Measurements from ENCODE around the gene RP2. TPM values are rescaled to one million over a fixed set of nuclear protein-coding genes. Genes with fewer than 3 reads are reported as not detected.

RP2 gene
- polyA plus RNA-seq, 1 donor (not counting 4 experiments of a cell fraction or from before 2014, with no cell fraction given): 20.9 TPM

DNA sequence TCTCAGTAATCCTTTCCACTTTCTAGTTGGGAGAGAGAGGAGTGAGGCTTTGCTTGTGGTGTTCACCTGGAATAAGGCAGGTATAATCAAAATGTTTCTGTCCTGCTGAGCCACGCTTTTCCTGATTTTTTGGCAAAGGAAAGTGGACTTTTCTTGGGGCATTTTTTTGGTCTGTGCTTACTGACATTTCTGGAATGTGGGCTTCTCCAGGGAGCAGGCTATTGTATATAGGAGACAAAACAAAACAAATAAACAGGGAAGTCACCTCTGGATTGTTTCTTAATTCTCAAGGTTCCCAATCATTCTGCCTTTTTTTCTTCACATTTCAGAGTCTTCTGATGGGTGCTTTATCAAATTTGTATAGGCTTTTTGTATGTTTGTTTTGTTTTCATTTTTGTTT, 25.7 kb upstream of the RP2 start:
- Histone ChIP-seq H3K79me2 (ENCODE audit: control insufficient read depth, insufficient read depth, low read length) (no peaks in the 10 kb centered on the region), H3K4me1 (ENCODE audit: control insufficient read depth, extremely low read depth, insufficient read depth, low read length) (no peaks in the 10 kb centered on the region), H3K36me3 (ENCODE audit: control insufficient read depth in 2 of 2, extremely low read depth in 1 of 2, insufficient read depth in 2 of 2, low read length in 2 of 2) (no peaks in the 10 kb centered on the region), H3K4me3 (ENCODE audit: control insufficient read depth in 2 of 3, extremely low read depth in 1 of 3, insufficient read depth in 2 of 3, low read depth in 1 of 3, low read length in 3 of 3) (no peak overlapping the region), H4K20me1 (ENCODE audit: control insufficient read depth, extremely low read depth, insufficient read depth, low read length) (no peaks in the 10 kb centered on the region), H3K9me1 (ENCODE audit: control insufficient read depth, extremely low read depth, insufficient read depth, low read length) (no peaks in the 10 kb centered on the region), H3K9ac (ENCODE audit: control insufficient read depth, extremely low read depth, insufficient read depth, low read length) (no peak overlapping the region), H3K9me3 (ENCODE audit: control insufficient read depth, low read depth, low read length) (no peaks in the 10 kb centered on the region), H3K27me3 (ENCODE audit: control insufficient read depth, extremely low read depth, insufficient read depth, low read length) (no peaks in the 10 kb centered on the region), H3K27ac (ENCODE audit: control insufficient read depth, insufficient read depth, low read length) (no peak overlapping the region), H2AFZ (ENCODE audit: control insufficient read depth, low read length) (peak overlapping the region; percentile 12), H3K4me2 (ENCODE audit: control insufficient read depth, extremely low read depth, insufficient read depth, low read depth, low read length) (no peak overlapping the region)
- FAIRE-seq (no peak), DNase-seq (ENCODE audit: low read depth, low spot score) (no peak)
- TF ChIP-seq, protein P1, sequence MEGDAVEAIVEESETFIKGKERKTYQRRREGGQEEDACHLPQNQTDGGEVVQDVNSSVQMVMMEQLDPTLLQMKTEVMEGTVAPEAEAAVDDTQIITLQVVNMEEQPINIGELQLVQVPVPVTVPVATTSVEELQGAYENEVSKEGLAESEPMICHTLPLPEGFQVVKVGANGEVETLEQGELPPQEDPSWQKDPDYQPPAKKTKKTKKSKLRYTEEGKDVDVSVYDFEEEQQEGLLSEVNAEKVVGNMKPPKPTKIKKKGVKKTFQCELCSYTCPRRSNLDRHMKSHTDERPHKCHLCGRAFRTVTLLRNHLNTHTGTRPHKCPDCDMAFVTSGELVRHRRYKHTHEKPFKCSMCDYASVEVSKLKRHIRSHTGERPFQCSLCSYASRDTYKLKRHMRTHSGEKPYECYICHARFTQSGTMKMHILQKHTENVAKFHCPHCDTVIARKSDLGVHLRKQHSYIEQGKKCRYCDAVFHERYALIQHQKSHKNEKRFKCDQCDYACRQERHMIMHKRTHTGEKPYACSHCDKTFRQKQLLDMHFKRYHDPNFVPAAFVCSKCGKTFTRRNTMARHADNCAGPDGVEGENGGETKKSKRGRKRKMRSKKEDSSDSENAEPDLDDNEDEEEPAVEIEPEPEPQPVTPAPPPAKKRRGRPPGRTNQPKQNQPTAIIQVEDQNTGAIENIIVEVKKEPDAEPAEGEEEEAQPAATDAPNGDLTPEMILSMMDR (optimal IDR thresholded peaks at IDR 0.05 in 1 of 3, IDR thresholded peaks at IDR 0.05 in 1 of 3, conservative IDR thresholded peaks at IDR 0.05 in 1 of 3; ENCODE audit: extremely low read depth in 1 of 3, insufficient read depth in 2 of 3, low read length in 3 of 3): no peak
- TF ChIP-seq EZH2 (IDR thresholded peaks at IDR 0.05; ENCODE audit: low read length): no peak
- dilution Hi-C loops (cut with MboI; ENCODE audit: extremely low pct_ligation_motif_present, low sequenced_read_pairs): no loop called here

DNA sequence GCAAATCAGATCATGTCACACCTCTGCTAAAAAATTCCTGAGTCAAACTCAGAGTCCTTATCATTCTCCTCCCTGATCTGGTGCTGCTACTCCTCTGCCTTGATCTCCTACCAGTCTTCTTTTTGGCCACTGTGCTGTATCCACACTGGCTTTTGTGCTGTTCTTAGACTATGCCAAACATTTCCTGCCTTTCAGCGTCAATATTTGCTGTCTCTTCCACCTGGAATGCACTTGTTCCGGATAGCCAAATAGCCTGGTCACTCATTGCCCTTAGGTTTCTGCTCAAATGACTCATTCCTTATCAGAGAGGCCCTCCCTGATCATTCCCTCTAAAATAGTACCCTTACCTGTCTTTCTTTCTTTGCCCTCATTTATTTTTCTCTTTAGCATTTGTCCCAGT, 24.4 kb upstream of the RP2 start:
- H3K4me2 ChIP-seq (ENCODE audit: control insufficient read depth, extremely low read depth, insufficient read depth, low read depth, low read length): no peak overlapping the region
- dilution Hi-C loops (cut with MboI; ENCODE audit: extremely low pct_ligation_motif_present, low sequenced_read_pairs): no loop called here
- TF ChIP-seq, protein P1 (optimal IDR thresholded peaks at IDR 0.05 in 1 of 3, IDR thresholded peaks at IDR 0.05 in 1 of 3, conservative IDR thresholded peaks at IDR 0.05 in 1 of 3; ENCODE audit: extremely low read depth in 1 of 3, insufficient read depth in 2 of 3, low read length in 3 of 3): no peak
- no peak for TF ChIP-seq EZH2 (IDR thresholded peaks at IDR 0.05; ENCODE audit: low read length)

More for the DNA sequence above, 24.4 kb upstream of the RP2 start:
- no peak overlapping the region for H3K27ac ChIP-seq (ENCODE audit: control insufficient read depth, insufficient read depth, low read length)
- no peak overlapping the region for H3K4me3 ChIP-seq (ENCODE audit: control insufficient read depth in 2 of 3, extremely low read depth in 1 of 3, insufficient read depth in 2 of 3, low read depth in 1 of 3, low read length in 3 of 3)
- no peaks in the 10 kb centered on the region for H4K20me1 ChIP-seq (ENCODE audit: control insufficient read depth, extremely low read depth, insufficient read depth, low read length)
- H3K36me3 ChIP-seq (ENCODE audit: control insufficient read depth in 2 of 2, extremely low read depth in 1 of 2, insufficient read depth in 2 of 2, low read length in 2 of 2): no peaks in the 10 kb centered on the region
- FAIRE-seq (no peak), DNase-seq (ENCODE audit: low read depth, low spot score) (no peak)
- H3K9me3 ChIP-seq (ENCODE audit: control insufficient read depth, low read depth, low read length): no peaks in the 10 kb centered on the region
- no peaks in the 10 kb centered on the region for H3K9me1 ChIP-seq (ENCODE audit: control insufficient read depth, extremely low read depth, insufficient read depth, low read length)
- no peaks in the 10 kb centered on the region for H3K27me3 ChIP-seq (ENCODE audit: control insufficient read depth, extremely low read depth, insufficient read depth, low read length)
- H2AFZ ChIP-seq (ENCODE audit: control insufficient read depth, low read length): no peak overlapping the region
- no peak overlapping the region for H3K9ac ChIP-seq (ENCODE audit: control insufficient read depth, extremely low read depth, insufficient read depth, low read length)
- no peaks in the 10 kb centered on the region for H3K4me1 ChIP-seq (ENCODE audit: control insufficient read depth, extremely low read depth, insufficient read depth, low read length)
- H3K79me2 ChIP-seq (ENCODE audit: control insufficient read depth, insufficient read depth, low read length): no peaks in the 10 kb centered on the region

All from keratinocyte (primary cell).